Measurements from ENCODE around the gene GJC1.

GJC1 gene

DNA sequence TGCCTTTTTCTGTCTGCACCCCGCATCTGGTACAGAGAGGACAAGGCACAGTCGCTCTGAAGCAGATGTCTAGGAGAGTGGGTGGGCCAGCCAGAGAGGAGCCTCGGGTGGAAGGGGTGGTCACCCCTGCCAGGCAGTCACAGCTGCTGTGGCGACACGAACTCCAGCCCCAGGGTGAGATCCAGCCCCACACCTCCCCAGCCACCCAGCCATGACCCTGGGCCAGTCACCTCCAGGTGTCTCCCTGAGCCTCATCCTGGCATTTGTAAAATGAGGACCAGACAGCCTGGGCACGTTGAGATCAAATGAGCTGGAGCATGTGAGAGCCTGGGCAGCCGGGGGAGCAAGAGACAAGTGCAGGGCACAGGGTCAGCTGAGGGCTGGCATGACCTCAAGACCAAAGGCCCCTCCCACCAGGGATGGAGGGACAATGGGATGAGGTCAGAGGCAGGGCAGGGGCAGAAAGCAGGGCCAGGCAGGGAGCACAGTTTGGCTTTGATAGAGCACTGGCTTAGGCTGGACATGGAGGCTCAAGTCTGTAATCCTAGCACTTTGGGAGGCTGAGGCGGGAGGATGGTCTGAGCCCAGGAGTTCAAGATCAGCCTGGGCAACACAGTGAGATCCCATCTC lies 63.6 kb downstream of the GJC1 start:
- Histone ChIP-seq H3K36me3 (ENCODE audit: control insufficient read depth in 1 of 2, insufficient read depth in 2 of 2, low read length in 2 of 2) (no peaks in the 10 kb centered on the region), H3K23ac (ENCODE audit: low read length) (no peak overlapping the region), H3K9ac (ENCODE audit: low read length) (no peak overlapping the region), H3K4me2 (ENCODE audit: low read length) (no peak overlapping the region), H3K18ac (ENCODE audit: low read length) (no peak overlapping the region), H2AK5ac (ENCODE audit: low read length) (no peak overlapping the region), H3K4ac (ENCODE audit: low read depth, low read length) (no peak overlapping the region), H3K79me1 (ENCODE audit: low read length) (no peaks in the 10 kb centered on the region), H3K27ac (ENCODE audit: low read depth, low read length) (no peak overlapping the region), H4K12ac (ENCODE audit: low read depth, low read length) (no peak overlapping the region), H2BK5ac (ENCODE audit: low read depth, low read length, poor library complexity) (no peak overlapping the region), H3K4me3 (ENCODE audit: low read depth, low read length) (no peak overlapping the region), H3K4me1 (ENCODE audit: control insufficient read depth in 1 of 2, insufficient read depth in 2 of 2, low read length in 2 of 2) (no peaks in the 10 kb centered on the region), H3K14ac (ENCODE audit: low read length) (no peak overlapping the region), H4K91ac (ENCODE audit: low read depth, low read length) (no peak overlapping the region), H4K8ac (ENCODE audit: low read depth, low read length) (no peak overlapping the region), H2AFZ (ENCODE audit: insufficient read depth, low read length, poor library complexity) (no peak overlapping the region), H3K27me3 (ENCODE audit: insufficient read depth, low read length) (no peaks in the 10 kb centered on the region), H3K9me3 (ENCODE audit: insufficient read depth, low read depth, low read length) (no peaks in the 10 kb centered on the region), H2BK120ac (ENCODE audit: insufficient read depth, low read length, poor library complexity) (no peak overlapping the region), H3K79me2 (ENCODE audit: control insufficient read depth, insufficient read depth, low read length, poor library complexity) (no peaks in the 10 kb centered on the region), H2BK12ac (ENCODE audit: low read length) (no peak overlapping the region)
- WGBS (ENCODE audit: extremely low coverage, insufficient coverage, insufficient read length) = no CpG with 5 or more reads among the region's 8 CpGs
- no peak for DNase-seq

DNA sequence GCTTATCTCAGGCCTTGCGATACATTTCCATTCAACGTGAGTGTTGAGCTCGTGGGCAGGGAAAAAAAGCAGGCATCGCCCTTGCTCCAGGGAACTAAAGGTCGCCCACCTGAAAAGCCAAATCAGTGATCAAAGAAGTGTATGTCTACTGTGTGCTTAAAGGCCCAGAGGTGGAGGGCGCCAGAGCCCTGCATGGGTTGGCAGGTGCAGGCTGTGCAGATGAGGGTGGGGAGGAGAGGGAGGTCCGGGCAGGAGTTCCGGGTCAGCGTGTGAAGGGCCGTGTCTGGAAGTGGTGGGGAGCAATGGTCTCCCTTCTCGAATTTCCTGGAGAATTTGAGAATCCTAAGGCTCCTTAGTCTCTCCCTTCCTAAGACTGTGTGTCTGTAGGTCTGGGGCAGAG lies 64.1 kb downstream of the GJC1 start:
- H2BK12ac ChIP-seq (ENCODE audit: low read length) = no peak overlapping the region
- no peak overlapping the region for H3K4me3 ChIP-seq (ENCODE audit: low read depth, low read length)
- H3K9ac ChIP-seq (ENCODE audit: low read length) = no peak overlapping the region
- H3K4ac ChIP-seq (ENCODE audit: low read depth, low read length) = no peak overlapping the region
- H2BK5ac ChIP-seq (ENCODE audit: low read depth, low read length, poor library complexity) = no peak overlapping the region
- H4K12ac ChIP-seq (ENCODE audit: low read depth, low read length) = no peak overlapping the region
- no peaks in the 10 kb centered on the region for H3K27me3 ChIP-seq (ENCODE audit: insufficient read depth, low read length)
- H4K91ac ChIP-seq (ENCODE audit: low read depth, low read length) = no peak overlapping the region
- no CpG with 5 or more reads among the region's 11 CpGs for WGBS (ENCODE audit: extremely low coverage, insufficient coverage, insufficient read length)
- H3K4me2 ChIP-seq (ENCODE audit: low read length) = no peak overlapping the region
- no peaks in the 10 kb centered on the region for H3K79me1 ChIP-seq (ENCODE audit: low read length)
- H3K36me3 ChIP-seq (ENCODE audit: control insufficient read depth in 1 of 2, insufficient read depth in 2 of 2, low read length in 2 of 2) = no peaks in the 10 kb centered on the region
- H3K9me3 ChIP-seq (ENCODE audit: insufficient read depth, low read depth, low read length) = no peaks in the 10 kb centered on the region
- H4K8ac ChIP-seq (ENCODE audit: low read depth, low read length) = no peak overlapping the region
- no peak for DNase-seq
- no peaks in the 10 kb centered on the region for H3K4me1 ChIP-seq (ENCODE audit: control insufficient read depth in 1 of 2, insufficient read depth in 2 of 2, low read length in 2 of 2)
- H3K23ac ChIP-seq (ENCODE audit: low read length) = no peak overlapping the region
- no peak overlapping the region for H3K18ac ChIP-seq (ENCODE audit: low read length)
- H3K27ac ChIP-seq (ENCODE audit: low read depth, low read length) = no peak overlapping the region
- no peak overlapping the region for H3K14ac ChIP-seq (ENCODE audit: low read length)
- H2AFZ ChIP-seq (ENCODE audit: insufficient read depth, low read length, poor library complexity) = no peak overlapping the region
- no peak overlapping the region for H2BK120ac ChIP-seq (ENCODE audit: insufficient read depth, low read length, poor library complexity)
- H2AK5ac ChIP-seq (ENCODE audit: low read length) = no peak overlapping the region
- no peaks in the 10 kb centered on the region for H3K79me2 ChIP-seq (ENCODE audit: control insufficient read depth, insufficient read depth, low read length, poor library complexity)

DNA sequence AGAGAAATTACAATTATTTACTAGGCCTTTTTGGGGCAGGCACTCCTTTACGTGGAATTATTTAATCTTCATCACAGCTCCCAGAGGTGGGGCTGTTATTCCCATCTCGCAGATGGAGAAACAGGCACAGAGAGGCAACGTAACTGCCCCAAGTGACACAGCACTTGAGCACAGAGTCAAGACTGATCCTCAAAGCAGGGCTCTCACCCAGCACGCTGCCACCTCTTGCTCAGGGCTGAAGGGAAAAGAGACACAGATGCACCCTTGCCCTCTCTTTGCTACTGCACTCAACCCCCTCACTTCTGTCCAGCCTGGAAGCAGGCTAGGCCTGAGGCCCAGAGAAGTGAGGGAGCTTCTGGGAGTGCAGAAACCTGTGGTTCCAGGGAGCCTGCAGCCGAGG lies 66.9 kb downstream of the GJC1 start:
- Histone ChIP-seq H3K4me2 (ENCODE audit: low read length) (no peak overlapping the region), H3K36me3 (ENCODE audit: control insufficient read depth in 1 of 2, insufficient read depth in 2 of 2, low read length in 2 of 2) (no peaks in the 10 kb centered on the region), H2BK120ac (ENCODE audit: insufficient read depth, low read length, poor library complexity) (no peak overlapping the region), H3K79me1 (ENCODE audit: low read length) (no peaks in the 10 kb centered on the region), H3K4me1 (ENCODE audit: control insufficient read depth in 1 of 2, insufficient read depth in 2 of 2, low read length in 2 of 2) (peaks cover 3 to 5% of the 10 kb centered on the region in 2 experiments), H3K14ac (ENCODE audit: low read length) (no peak overlapping the region), H3K79me2 (ENCODE audit: control insufficient read depth, insufficient read depth, low read length, poor library complexity) (no peaks in the 10 kb centered on the region), H4K91ac (ENCODE audit: low read depth, low read length) (no peak overlapping the region), H3K9ac (ENCODE audit: low read length) (no peak overlapping the region), H3K4ac (ENCODE audit: low read depth, low read length) (no peak overlapping the region), H3K4me3 (ENCODE audit: low read depth, low read length) (no peak overlapping the region), H3K9me3 (ENCODE audit: insufficient read depth, low read depth, low read length) (no peaks in the 10 kb centered on the region), H2AFZ (ENCODE audit: insufficient read depth, low read length, poor library complexity) (no peak overlapping the region), H2BK5ac (ENCODE audit: low read depth, low read length, poor library complexity) (no peak overlapping the region), H4K8ac (ENCODE audit: low read depth, low read length) (no peak overlapping the region), H2AK5ac (ENCODE audit: low read length) (no peak overlapping the region), H2BK12ac (ENCODE audit: low read length) (no peak overlapping the region), H4K12ac (ENCODE audit: low read depth, low read length) (no peak overlapping the region), H3K27ac (ENCODE audit: low read depth, low read length) (no peak overlapping the region), H3K18ac (ENCODE audit: low read length) (no peak overlapping the region), H3K23ac (ENCODE audit: low read length) (no peak overlapping the region), H3K27me3 (ENCODE audit: insufficient read depth, low read length) (peaks cover 15% of the 10 kb centered on the region)
- no CpG with 5 or more reads among the region's 5 CpGs for WGBS (ENCODE audit: extremely low coverage, insufficient coverage, insufficient read length)
- no peak for DNase-seq

GRCh38 chr17:44761932-44762810 lies 67.9 kb downstream of the GJC1 start:
- Histone ChIP-seq H3K27ac (ENCODE audit: low read depth, low read length) (no peak overlapping the region), H3K79me1 (ENCODE audit: low read length) (no peaks in the 10 kb centered on the region), H3K14ac (ENCODE audit: low read length) (no peak overlapping the region), H4K8ac (ENCODE audit: low read depth, low read length) (no peak overlapping the region), H3K23ac (ENCODE audit: low read length) (no peak overlapping the region), H3K4me3 (ENCODE audit: low read depth, low read length) (no peak overlapping the region), H3K79me2 (ENCODE audit: control insufficient read depth, insufficient read depth, low read length, poor library complexity) (no peaks in the 10 kb centered on the region), H3K36me3 (ENCODE audit: control insufficient read depth in 1 of 2, insufficient read depth in 2 of 2, low read length in 2 of 2) (no peaks in the 10 kb centered on the region), H2BK120ac (ENCODE audit: insufficient read depth, low read length, poor library complexity) (no peak overlapping the region), H3K18ac (ENCODE audit: low read length) (no peak overlapping the region), H2BK5ac (ENCODE audit: low read depth, low read length, poor library complexity) (no peak overlapping the region), H3K27me3 (ENCODE audit: insufficient read depth, low read length) (peaks cover 23% of the 10 kb centered on the region), H2AK5ac (ENCODE audit: low read length) (no peak overlapping the region), H2BK12ac (ENCODE audit: low read length) (no peak overlapping the region), H4K91ac (ENCODE audit: low read depth, low read length) (no peak overlapping the region), H2AFZ (ENCODE audit: insufficient read depth, low read length, poor library complexity) (no peak overlapping the region), H4K12ac (ENCODE audit: low read depth, low read length) (no peak overlapping the region), H3K4ac (ENCODE audit: low read depth, low read length) (no peak overlapping the region), H3K4me2 (ENCODE audit: low read length) (no peak overlapping the region), H3K9ac (ENCODE audit: low read length) (no peak overlapping the region), H3K4me1 (ENCODE audit: control insufficient read depth in 1 of 2, insufficient read depth in 2 of 2, low read length in 2 of 2) (peaks cover 3 to 5% of the 10 kb centered on the region in 2 experiments), H3K9me3 (ENCODE audit: insufficient read depth, low read depth, low read length) (peaks cover 2% of the 10 kb centered on the region)
- no peak for DNase-seq
- no CpG with 5 or more reads among the region's 17 CpGs for WGBS (ENCODE audit: extremely low coverage, insufficient coverage, insufficient read length)
